Muscle of back (tissue), 11 donors: ENCODE measurements around the gene CHKA. TPM values are rescaled to one million over a fixed set of nuclear protein-coding genes. Genes with fewer than 3 reads are reported as not detected.
A peak's percentile ranks its signal among the peaks of the same experiment; 100 is the strongest.

Source experiments
- DNase-seq, 3 donors: peaks; one replicate each; pipeline versions ENCODE4 v3.0.0 to v3.0.0-alpha.2; 2013
- polyA plus RNA-seq, 10 donors: library from polyadenylated mRNA; unstranded; fragments of 120-200 nt; gene quantifications; one replicate each; pipeline ENCODE4 v1.2.1, GENCODE V29; 2013; ENCODE audit not compliant: insufficient read length in 10 of 10

The CHKA gene
- polyA plus RNA-seq, 10 donors: 8.7 to 33.5 (median 14.9) TPM

DNA sequence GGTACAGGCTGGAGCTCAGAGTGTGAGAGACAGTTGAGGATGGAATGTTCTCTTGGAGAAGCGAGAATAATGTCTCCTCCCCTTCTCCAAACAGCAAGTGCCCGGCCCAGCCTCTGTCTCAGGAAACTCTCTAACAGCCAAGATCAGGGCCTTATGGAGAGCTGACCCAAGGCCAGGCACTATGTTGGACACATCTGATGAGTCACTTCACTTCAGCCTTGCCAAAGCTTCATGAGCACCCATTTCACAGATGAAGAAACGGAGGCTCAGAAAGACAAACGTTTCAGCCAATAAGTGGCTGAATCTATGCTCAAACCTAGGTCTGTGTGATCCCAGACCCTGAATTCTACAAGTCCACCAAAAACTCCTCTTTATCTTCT is 22.1 kb upstream of the CHKA start:
- DNase-seq: no peak

- DNase-seq: no peak
These were observed 21.5 kb upstream of the CHKA start for GRCh38 chr11:68142441-68143309.

- no peak for DNase-seq
These were observed 20.8 kb upstream of the CHKA start for GRCh38 chr11:68142028-68142412.

GRCh38 chr11:68141246-68142027 is 20.2 kb upstream of the CHKA start:
- DNase-seq: no peak

GRCh38 chr11:68140496-68141245 is 19.5 kb upstream of the CHKA start:
- no peak for DNase-seq

DNA sequence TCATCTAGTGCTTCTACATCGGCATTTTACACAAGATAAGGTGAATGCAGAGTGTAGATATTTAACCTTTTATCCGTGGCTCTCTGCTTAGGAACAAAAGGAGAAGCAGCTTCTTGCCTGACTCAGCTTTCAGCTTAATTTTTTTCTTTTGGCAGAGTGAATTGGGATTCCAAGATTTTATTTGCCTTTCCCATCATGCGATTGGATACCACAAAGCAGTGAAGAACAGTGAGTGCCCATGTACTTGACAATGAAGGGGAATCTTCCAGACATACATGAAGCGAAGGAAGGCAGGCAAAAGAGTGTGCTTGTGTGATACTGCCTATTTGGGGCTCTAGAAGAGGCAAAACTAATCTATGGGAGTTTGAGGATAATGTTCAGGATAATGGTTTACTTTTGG is 17.0 kb upstream of the CHKA start:
- no peak for DNase-seq

DNA sequence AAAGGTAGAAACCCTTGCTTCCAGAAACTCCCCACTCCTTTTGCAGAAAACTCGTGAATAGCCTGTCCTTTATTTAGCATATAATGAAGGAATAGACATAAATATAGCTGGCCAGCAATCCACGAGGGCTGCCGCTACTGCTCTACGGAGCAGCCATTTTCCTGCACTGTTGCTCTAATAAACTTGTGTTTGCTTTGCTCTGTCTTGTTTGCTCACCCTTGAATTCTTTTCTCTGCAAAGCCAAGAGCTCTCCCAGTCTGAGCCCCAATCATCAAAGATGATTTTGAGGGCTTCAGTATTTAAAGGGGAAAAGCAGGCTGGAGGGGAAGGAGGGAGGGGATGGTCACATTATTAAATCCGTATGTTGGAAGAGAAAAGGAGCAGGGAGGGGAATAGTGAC is 16.6 kb upstream of the CHKA start:
- DNase-seq: peak in 1 of 3 donors; percentile 39

- no peak for DNase-seq
These were observed 15.7 kb upstream of the CHKA start for GRCh38 chr11:68136866-68137265.

DNA sequence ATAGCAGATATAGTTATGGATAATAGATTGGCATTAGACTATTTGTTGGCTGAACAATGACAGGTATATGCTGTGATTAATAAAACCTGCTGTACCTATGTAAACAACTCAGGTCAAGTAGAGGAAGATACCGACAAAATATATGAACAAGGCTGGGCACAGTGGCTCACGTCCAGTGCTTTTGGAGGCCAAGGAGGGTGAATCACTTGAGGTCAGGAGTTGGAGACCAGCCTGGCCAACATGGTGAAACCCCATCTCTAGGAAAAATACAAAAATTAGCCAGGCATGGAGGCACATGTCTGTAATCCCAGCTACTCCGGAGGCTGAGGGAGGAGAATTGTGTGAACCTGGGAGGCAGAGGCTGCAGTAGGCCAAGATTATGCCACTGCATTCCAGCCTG is 14.0 kb upstream of the CHKA start:
- DNase-seq: no peak

DNA sequence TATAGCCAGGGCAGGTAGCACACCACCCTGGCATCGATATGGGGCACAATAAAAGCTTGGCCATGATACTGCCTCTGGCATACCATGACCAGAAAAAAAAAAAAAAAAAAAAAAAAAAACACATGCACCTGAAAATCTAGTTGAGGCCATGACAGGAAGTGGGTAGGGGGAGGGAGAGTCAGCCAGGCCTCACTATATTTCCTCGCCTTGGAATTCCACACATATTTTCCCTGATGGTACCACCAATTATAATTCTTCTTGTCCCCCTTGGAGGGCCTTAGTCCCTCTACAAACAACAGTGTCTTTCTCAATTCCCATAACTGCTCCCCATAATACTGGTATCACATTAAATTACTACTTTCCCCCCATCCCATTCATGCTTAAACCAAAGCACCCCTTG is 12.6 kb upstream of the CHKA start:
- DNase-seq: no peak

- DNase-seq: no peak
These were observed 8.9 kb upstream of the CHKA start for GRCh38 chr11:68130121-68130520.

DNA sequence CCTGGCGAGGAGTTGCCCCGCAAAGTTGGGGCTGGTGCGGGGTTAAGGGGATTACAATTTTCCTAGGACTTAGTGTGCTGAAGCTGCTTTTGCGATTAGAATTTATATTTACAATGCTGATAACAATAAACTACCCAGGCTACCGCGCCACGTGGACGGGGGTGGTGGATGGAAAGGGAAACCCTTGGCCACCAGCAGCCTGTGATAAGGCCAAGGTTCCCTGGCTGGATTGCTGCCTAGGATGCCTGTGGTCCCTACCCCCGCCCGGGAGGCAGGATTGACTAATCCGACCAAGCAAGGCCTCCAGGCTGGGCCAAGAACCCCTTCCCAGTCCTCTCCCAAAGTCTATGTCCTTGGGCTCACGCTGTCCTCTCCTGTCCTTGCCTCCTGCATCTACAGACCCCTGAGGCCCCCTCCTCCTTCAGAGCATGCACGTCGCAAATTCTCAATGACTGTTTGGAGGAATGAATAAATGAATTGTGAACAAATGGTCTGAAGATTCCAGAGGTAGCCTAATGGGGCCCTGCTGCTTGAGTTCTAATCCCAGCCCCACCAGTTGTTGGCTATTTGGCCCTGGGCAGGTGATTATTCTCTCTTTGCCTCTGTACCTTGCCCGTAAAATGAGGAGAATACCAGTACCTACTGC is 7.6 kb upstream of the CHKA start:
- DNase-seq: peak in 2 of 3 donors; percentile 25 to 65

DNA sequence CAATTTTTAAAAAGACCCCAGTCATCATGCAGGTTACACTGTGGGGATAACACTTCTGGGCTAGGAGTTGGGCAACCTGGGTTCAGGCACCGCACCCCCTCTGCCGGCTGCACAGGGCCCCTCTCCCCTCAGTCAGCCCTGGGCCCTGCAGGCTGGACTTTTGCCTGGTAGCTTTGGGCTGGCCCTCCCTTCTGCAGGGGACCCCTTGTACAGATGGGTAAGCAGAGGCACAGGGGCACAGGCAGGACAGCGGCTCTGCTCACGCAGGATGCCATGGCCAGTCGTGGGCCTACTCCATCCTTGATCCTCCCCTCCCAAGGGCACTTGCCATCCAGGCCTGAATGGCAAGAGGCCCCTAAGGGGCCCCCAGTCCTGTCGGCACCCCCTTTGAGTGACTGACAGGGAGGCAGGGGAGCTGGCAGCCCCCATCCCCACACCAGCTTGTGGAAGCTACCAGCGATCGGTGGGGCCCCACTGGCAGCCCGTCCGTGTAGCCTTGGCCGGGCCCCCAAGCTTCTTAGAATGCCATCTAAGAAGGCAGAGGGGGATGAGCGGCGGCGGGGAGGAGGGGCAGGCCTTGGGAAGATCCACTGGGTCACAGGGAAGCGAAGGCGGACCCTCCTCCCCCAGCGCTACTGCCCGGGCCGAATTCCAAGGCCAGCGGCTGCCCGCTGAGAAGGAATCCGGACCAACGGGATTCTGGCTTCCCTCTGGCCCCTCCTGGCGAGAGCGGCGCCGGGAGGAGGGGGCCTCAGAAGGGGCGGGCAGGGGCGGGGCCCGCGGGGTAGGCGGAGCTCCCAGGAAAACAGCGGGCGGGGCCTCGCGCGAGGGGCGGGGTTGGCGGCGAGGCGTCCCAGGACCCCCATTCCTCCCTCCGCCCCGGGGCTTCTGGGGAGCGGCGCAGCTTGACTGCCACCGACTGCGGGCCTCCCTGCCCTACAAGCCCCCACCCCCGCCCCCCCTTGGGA is 6.8 kb upstream of the CHKA start:
- DNase-seq: peak; percentile 72 to 89 (median 80)

GRCh38 chr11:68125164-68125563 is 4.0 kb upstream of the CHKA start:
- DNase-seq: no peak

DNA sequence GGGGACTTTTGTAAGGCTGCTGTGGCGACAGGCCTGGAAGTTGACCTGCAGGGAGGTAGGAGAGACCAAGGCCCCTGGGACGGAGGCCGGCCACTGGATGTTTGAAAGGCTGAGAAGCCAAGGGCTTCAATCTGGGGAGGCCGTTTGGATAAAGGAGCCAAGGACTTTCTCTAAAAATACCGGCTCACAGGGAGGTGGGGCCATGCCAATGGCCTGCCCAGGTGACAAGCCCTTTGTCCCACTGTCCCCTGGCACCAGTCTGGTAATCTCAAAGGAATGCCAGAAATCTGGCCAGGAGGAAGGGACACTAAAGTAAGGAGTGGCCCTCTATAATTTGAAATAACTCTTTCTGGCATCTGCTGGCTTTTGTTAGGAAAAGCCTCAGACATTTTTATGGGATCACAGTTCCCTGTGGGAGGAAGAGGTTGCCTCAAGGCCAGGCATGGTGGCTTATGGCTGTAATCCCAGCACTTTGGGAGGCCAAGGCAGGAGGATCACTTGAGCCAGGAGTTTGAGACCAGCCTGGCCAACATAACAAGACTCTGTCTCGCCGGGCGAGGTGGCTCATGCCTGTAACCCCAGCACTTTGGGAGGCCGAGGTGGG is 1.9 kb upstream of the CHKA start:
- DNase-seq: no peak

- DNase-seq: peak in 2 of 3 donors; percentile 44 to 67
These were observed 718 bp downstream of the CHKA start for GRCh38 chr11:68120273-68121066.

GRCh38 chr11:68118706-68119448 is 2.3 kb downstream of the CHKA start:
- DNase-seq: peak in 1 of 3 donors; percentile 43

DNA sequence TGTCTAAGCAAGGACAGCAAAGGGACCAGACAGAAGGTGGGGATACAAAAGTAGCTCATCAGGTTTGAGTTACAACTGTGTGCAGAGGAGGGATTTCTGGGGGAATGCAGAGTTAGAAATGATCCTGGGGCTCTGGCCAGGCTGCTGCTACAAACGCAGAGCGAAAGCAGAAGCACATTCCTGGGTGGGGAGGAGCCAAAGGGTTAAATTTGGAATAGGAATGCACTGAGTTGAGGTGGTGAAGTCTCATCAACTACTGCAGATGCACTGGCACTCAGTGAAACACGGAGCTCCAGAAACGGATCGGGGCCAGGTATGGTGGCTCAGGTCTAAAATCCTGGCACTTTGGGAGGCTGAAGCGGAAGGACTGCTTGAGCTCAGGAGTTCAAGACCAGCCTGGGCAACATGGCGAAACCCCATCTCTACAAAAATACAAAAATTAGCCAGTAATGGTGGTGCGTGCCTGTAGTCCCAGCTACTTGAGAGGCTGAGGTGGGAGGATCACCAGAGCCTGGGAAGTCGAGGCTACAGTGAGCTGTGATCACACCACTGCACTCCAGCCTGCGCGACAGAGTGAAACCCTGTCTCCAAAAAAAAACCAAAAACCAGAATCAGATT is 3.2 kb downstream of the CHKA start:
- no peak for DNase-seq
